ENCODE data around the gene SUN1.
A peak's percentile ranks its signal among the peaks of the same experiment; 100 is the strongest.
"Not testable (repeated sequence)": the region's sequence is repeated elsewhere in the genome, so short reads cannot be mapped to it uniquely, and the experiment has no call there.

SUN1 gene

DNA sequence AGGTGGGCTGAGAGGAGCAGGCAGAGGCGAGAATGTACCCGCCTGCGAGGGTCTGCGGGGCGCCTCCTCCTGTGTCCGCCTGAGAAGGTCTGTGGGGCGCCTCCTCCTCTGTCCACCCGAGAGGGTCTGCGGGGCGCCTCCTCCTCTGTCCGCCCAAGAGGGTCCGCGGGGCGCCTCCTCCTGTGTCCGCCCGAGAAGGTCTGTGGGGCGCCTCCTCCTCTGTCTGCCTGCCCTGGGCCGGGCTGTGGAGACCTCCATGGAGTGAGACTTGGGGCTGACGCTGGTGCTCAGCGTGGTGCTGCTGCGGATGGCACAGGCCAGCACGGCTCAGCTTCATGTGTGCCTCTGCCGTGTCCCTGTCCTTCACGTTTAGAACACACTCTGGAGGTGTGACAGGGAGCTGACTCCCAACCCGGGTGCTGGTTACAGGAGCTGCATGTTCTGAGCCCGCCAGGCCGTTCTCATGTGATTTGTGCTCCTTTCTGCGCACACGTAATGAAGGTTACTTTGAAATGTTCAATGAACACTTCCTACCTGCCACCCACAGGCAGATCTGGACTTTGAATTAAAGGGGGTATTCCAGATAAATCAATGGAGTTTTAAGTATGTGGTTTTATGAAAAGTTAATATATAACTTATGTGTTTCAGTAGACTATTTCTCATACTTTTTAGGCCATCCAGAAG lies 23.6 kb downstream of the SUN1 start:
- no peak for DNase-seq (ENCODE audit: low read depth in 2 of 2)

DNA sequence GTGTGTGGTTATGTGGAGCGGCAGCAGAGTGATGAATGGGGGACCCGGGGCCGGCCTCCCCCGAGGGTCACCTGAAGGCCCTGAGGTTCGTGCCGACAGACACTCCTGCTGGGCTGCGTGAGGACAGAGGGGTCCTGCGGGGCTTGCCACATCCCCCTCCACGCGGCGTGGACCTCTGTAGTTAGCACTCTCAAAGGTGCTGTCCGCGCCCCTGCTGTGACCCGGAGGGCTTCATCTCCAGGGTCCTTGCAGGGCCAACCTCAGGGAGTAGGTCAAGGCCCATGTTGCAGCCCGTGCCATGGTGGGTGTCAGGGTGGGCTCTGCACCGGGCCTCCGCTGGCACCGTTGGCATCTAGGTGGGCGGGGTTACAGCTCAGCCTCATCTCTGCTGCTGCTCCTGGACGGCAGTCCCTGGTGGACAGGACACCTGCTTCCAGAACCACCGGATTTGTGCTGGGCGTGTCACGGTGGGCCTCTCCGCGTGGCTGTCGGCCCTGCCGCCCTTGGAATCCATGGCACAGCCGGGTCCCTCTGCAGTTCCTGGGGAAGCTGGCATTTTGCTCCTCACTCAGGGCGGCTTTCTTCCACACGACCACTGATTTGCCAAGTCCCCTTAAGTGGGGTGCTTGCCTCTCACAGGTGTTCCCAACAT lies 24.3 kb downstream of the SUN1 start:
- no peak for DNase-seq (ENCODE audit: low read depth in 2 of 2)

DNA sequence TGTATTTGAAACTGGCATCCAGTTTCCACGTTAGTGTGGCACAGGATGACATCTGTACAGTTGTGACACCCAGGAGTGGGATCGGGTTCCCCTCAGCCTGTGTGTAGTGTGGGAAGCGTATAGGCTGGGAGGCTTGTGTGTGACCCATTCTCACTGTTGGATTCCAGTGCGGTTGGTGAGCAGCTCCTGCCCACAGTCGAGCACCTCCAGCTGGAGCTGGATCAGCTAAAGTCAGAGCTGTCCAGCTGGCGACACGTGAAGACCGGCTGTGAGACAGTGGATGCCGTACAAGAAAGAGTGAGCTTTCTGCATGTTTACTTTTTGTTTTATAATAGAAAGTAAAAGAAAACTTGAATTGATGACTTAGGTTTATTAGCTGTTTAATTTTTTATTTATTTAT lies 25.4 kb downstream of the SUN1 start:
- DNase-seq (ENCODE audit: low read depth in 2 of 2): no peak

DNA sequence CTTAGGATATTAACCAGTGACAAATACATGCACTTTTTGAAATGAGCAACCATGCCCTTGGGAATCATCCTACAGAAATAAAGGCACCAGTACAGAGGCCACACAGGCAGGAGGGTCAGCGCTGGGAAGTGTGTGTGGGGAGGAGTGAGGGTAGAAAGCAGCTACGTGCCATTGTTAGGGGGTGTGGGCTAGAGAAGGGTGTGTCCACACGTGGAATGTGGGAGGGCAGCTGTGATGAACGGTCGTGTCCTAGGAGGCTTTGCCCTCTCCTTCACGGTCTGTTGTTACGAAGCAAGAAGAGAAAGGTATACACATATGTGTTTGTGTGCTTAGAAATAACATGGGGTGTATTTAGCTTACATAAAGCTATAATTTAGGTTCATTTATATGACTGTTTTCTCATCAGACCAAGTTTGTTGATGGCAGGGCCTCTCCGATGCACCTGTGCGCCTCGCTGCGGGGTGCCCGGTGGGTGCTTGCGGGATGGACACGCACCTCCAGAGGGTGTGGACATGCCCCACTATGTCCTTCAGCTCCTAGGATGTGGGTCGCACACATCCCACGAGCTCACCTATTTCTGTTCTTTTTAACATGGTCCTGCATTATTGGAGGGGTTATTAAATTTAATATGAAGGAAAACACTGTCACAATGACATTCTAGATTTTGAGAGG lies 27.2 kb downstream of the SUN1 start:
- DNase-seq (ENCODE audit: low read depth in 2 of 2): no peak

GRCh38 chr7:860149-860548 lies 27.9 kb downstream of the SUN1 start:
- no peak for DNase-seq (ENCODE audit: low read depth in 2 of 2)

GRCh38 chr7:861222-861621 lies 28.9 kb downstream of the SUN1 start:
- no peak for DNase-seq (ENCODE audit: low read depth in 2 of 2)

GRCh38 chr7:862157-862556 lies 29.9 kb downstream of the SUN1 start:
- no peak for DNase-seq (ENCODE audit: low read depth in 2 of 2)

DNA sequence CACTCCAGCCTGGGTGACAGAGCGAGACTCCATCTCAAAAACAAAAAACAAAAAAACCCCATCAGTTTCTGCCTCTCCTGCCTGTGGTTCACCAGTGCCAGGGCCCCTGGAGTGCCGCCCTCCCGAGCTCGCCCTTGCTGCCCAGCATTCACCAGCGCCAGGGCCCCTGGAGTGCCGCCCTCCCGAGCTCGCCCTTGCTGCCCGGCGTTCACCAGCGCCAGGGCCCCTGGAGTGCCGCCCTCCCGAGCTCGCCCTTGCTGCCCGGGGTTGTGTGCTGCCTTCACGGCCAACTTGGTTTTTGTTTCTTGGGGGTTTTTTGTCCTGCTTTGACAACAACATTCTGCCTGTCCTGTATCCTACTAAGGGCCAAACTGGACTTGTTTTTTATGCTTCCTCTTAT lies 30.8 kb downstream of the SUN1 start:
- DNase-seq (ENCODE audit: low read depth in 2 of 2): no peak

GRCh38 chr7:865921-866320 lies 33.6 kb downstream of the SUN1 start:
- no peak for DNase-seq (ENCODE audit: low read depth in 2 of 2)

GRCh38 chr7:867001-867405 lies 34.7 kb downstream of the SUN1 start:
- no peak for DNase-seq (ENCODE audit: low read depth in 2 of 2)

GRCh38 chr7:867406-868188 lies 35.3 kb downstream of the SUN1 start:
- no peak for DNase-seq (ENCODE audit: low read depth in 2 of 2)

DNA sequence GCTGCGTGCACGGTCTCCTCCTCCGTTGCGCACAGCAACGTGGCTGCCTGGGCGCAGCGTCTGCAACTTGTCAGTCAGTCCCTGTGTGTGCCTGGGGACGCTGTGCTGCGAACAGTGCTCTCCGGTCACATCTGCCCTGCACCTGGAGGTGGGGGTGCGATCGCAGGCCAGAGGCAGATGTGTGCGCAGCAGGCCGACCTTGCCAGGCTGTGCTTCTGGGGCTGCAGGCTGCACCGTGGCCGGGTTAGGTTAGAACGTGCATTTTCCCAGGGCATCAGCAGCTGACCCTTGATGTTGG lies 35.9 kb downstream of the SUN1 start:
- DNase-seq (ENCODE audit: low read depth in 2 of 2): no peak

DNA sequence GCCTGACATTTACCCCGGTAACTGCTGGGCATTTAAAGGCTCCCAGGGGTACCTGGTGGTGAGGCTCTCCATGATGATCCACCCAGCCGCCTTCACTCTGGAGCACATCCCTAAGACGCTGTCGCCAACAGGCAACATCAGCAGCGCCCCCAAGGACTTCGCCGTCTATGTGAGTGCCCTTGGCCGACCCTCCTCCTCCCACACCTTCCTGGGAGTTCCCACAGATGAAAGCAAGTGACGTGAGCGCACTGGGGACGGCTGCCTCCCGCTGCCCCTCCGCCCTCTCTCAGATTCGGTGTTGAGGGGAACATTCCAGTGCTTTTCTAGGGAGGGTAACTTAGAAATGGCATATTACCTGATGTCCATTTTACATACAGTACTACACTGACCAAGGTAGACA lies 37.1 kb downstream of the SUN1 start:
- DNase-seq (ENCODE audit: low read depth in 2 of 2): no peak

DNA sequence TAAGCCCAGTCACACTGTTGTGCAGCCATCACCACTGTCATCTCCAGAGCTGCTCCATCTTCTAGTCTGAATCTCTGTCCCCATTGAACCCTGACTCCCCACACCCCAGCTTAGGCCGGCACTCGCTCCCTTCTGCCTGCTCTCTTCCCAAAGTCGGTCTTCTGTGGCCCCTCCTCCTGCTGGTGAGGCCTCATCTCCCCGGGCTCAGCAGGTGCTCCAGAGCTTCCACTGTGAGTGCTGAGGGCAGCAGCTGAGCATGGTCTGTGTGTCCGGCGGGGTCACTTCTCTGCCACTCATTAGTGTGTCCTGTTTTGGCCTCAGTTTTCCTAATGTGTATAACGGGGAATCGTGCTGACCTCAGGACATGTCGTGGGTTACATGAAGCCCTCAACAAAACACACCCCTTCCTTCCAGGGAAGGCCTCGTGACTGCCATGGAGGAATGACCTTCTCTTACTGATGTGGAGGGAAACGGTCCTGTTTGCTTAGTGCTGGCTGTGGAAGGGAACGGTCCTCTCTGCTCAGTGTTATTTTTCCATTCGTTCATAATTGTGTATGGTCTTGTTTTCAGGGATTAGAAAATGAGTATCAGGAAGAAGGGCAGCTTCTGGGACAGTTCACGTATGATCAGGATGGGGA lies 39.7 kb downstream of the SUN1 start:
- DNase-seq (ENCODE audit: low read depth in 2 of 2): no peak

- DNase-seq (ENCODE audit: low read depth in 2 of 2): not testable (repeated sequence)
Observed at GRCh38 chr7:872685-873084, 40.4 kb downstream of the SUN1 start.

GRCh38 chr7:873367-874002 lies 41.2 kb downstream of the SUN1 start:
- DNase-seq (ENCODE audit: low read depth in 2 of 2): peak; percentile 43 to 50

GRCh38 chr7:874031-874749 lies 41.9 kb downstream of the SUN1 start:
- no peak for DNase-seq (ENCODE audit: low read depth in 2 of 2)

GRCh38 chr7:875051-875450 lies 42.8 kb downstream of the SUN1 start:
- DNase-seq (ENCODE audit: low read depth in 2 of 2): no peak

GRCh38 chr7:875476-876076 lies 43.3 kb downstream of the SUN1 start:
- DNase-seq (ENCODE audit: low read depth in 2 of 2): no peak

Data from stimulated activated CD8-positive, alpha-beta memory T cell treated with anti-CD3 and anti-CD28 coated beads, Interleukin-15, amount 100 ng/mL, for 4 hours (primary cell).